Measurements from ENCODE around the gene TBC1D2B.

The TBC1D2B gene

GRCh38 chr15:78093242-78094020 lies 15.9 kb upstream of the TBC1D2B start:
- DNase-seq (ENCODE audit: low spot score) = peak; percentile 73

GRCh38 chr15:78092261-78093041 lies 14.9 kb upstream of the TBC1D2B start, which contains the start of gene SH2D7:
TSS of gene SH2D7 (plus strand) at chr15:78092561. CDS start at chr15:78092585, 24 bp downstream.
- DNase-seq (ENCODE audit: low spot score) = no peak

- DNase-seq (ENCODE audit: low spot score) = no peak
Measured at GRCh38 chr15:78090422-78091063, 13.0 kb upstream of the TBC1D2B start.

GRCh38 chr15:78088773-78089080 lies 11.2 kb upstream of the TBC1D2B start:
- no peak for DNase-seq (ENCODE audit: low spot score)

GRCh38 chr15:78087951-78088772 lies 10.7 kb upstream of the TBC1D2B start:
- peak; percentile 50 for DNase-seq (ENCODE audit: low spot score)

GRCh38 chr15:78085928-78086327 lies 8.4 kb upstream of the TBC1D2B start:
- no peak for DNase-seq (ENCODE audit: low spot score)

GRCh38 chr15:78084449-78084750 lies 6.9 kb upstream of the TBC1D2B start:
- no peak for DNase-seq (ENCODE audit: low spot score)

- no peak for DNase-seq (ENCODE audit: low spot score)
Measured at GRCh38 chr15:78083687-78084448, 6.4 kb upstream of the TBC1D2B start.

- DNase-seq (ENCODE audit: low spot score) = no peak
Measured at GRCh38 chr15:78083186-78083585, 5.7 kb upstream of the TBC1D2B start.

GRCh38 chr15:78082743-78083110 lies 5.2 kb upstream of the TBC1D2B start:
- no peak for DNase-seq (ENCODE audit: low spot score)

GRCh38 chr15:78082106-78082742 lies 4.7 kb upstream of the TBC1D2B start:
- peak; percentile 43 for DNase-seq (ENCODE audit: low spot score)

GRCh38 chr15:78080088-78080460 lies 2.6 kb upstream of the TBC1D2B start:
- DNase-seq (ENCODE audit: low spot score) = no peak

GRCh38 chr15:78079298-78080087 lies 2.0 kb upstream of the TBC1D2B start:
- DNase-seq (ENCODE audit: low spot score) = no peak

GRCh38 chr15:78077871-78078210 lies 330 bp upstream of the TBC1D2B start:
- DNase-seq (ENCODE audit: low spot score) = no peak

- DNase-seq (ENCODE audit: low spot score) = no peak
Measured at GRCh38 chr15:78076231-78077052, 1.1 kb downstream of the TBC1D2B start.

- peak; percentile 79 for DNase-seq (ENCODE audit: low spot score)
Measured at GRCh38 chr15:78075490-78076230, 1.9 kb downstream of the TBC1D2B start.

- DNase-seq (ENCODE audit: low spot score) = no peak
Measured at GRCh38 chr15:78073046-78073787, 4.3 kb downstream of the TBC1D2B start.
